Stimulated activated CD4-positive, alpha-beta T cell treated with anti-CD3 and anti-CD28 coated beads, TNF-alpha, amount 100 ng/mL, for 48 hours (primary cell): Measurements from ENCODE around the gene PLD3.
"Not testable (repeated sequence)": the region's sequence is repeated elsewhere in the genome, so short reads cannot be mapped to it uniquely, and the experiment has no call there.

Experiments
- DNase-seq, 3 donors: peaks; one replicate each; pipeline ENCODE4 v3.0.0-alpha.2; 2020; ENCODE audit warnings: low read depth in 3 of 3

The PLD3 gene

GRCh38 chr19:40332669-40333068, 15.8 kb upstream of the PLD3 start:
- no peak for DNase-seq

- not testable (repeated sequence) for DNase-seq
Observed at GRCh38 chr19:40333083-40333482, 15.4 kb upstream of the PLD3 start.

GRCh38 chr19:40335101-40335500, 13.4 kb upstream of the PLD3 start:
- DNase-seq, result no peak

- DNase-seq, result no peak
Observed at GRCh38 chr19:40335855-40336600, 12.5 kb upstream of the PLD3 start.

GRCh38 chr19:40336601-40336900, 11.9 kb upstream of the PLD3 start:
- DNase-seq, result no peak

- DNase-seq, result no peak
Observed at GRCh38 chr19:40337107-40337506, 11.4 kb upstream of the PLD3 start.

- no peak for DNase-seq
Observed at GRCh38 chr19:40337594-40337993, 10.9 kb upstream of the PLD3 start.

GRCh38 chr19:40339018-40339728, 9.3 kb upstream of the PLD3 start:
- DNase-seq, result no peak

GRCh38 chr19:40341601-40342482, 6.7 kb upstream of the PLD3 start:
- no peak for DNase-seq

GRCh38 chr19:40342644-40343311, 5.7 kb upstream of the PLD3 start:
- DNase-seq, result no peak

- no peak for DNase-seq
Observed at GRCh38 chr19:40344422-40344821, 4.1 kb upstream of the PLD3 start.

GRCh38 chr19:40348961-40349507, 539 bp downstream of the PLD3 start:
- DNase-seq, result no peak

GRCh38 chr19:40355975-40356680, 7.6 kb downstream of the PLD3 start:
- no peak for DNase-seq

GRCh38 chr19:40356681-40357595, 8.4 kb downstream of the PLD3 start:
- no peak for DNase-seq

- DNase-seq, result no peak
Observed at GRCh38 chr19:40357640-40358039, 9.1 kb downstream of the PLD3 start.

GRCh38 chr19:40358773-40359172, 10.3 kb downstream of the PLD3 start:
- no peak for DNase-seq

GRCh38 chr19:40360020-40360707, 11.7 kb downstream of the PLD3 start:
- no peak for DNase-seq

- DNase-seq, result no peak
Observed at GRCh38 chr19:40360708-40361241, 12.3 kb downstream of the PLD3 start.

GRCh38 chr19:40362160-40362559, 13.7 kb downstream of the PLD3 start:
- no peak for DNase-seq
